ENCODE data around the gene KRT3.

The KRT3 gene

DNA sequence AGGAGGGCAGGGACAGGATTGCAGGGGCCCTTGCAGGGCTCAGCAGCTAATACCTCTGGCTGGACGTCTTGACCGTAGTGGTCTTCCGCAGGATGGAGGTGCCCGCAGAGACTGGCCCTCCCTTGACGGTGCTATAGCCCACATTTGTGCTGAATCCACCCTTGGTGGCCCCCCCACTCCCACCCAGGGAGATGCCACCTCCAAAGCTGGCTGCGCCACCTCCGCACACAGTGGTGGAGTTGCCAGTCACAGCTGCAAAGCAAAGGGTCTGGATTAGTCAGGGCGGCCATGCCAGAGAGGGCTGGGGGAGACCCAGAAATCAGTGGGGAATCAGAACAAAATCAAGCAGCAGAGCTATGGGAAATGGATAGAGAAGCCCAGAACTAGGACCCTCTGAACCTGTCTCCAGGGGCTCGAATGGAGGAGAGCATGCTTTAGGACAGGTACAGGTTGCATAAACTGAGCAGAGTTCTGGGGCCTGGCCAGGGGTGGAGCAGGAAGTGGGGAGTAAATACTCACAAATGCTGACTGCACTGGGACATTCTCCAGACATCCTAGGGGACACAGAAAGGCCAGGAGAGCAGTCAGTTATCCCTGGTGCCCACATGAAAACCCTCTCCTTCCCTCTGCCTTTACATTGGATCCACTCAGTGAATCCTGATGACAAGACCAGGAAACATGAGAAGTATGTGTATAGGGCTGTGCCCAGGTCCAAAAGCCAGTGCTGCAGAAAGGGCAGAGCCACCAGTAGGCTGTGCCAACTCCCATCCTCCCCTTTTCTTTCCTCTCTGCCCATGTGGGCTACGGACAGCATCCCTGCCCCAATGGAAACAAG is 26.1 kb upstream of the KRT3 start:
- FAIRE-seq = no peak
- TF ChIP-seq CTCF (IDR thresholded peaks at IDR 0.05; ENCODE audit: insufficient read depth, missing control alignments) = no peak
- no peak for DNase-seq (ENCODE audit: insufficient read length, low spot score)

DNA sequence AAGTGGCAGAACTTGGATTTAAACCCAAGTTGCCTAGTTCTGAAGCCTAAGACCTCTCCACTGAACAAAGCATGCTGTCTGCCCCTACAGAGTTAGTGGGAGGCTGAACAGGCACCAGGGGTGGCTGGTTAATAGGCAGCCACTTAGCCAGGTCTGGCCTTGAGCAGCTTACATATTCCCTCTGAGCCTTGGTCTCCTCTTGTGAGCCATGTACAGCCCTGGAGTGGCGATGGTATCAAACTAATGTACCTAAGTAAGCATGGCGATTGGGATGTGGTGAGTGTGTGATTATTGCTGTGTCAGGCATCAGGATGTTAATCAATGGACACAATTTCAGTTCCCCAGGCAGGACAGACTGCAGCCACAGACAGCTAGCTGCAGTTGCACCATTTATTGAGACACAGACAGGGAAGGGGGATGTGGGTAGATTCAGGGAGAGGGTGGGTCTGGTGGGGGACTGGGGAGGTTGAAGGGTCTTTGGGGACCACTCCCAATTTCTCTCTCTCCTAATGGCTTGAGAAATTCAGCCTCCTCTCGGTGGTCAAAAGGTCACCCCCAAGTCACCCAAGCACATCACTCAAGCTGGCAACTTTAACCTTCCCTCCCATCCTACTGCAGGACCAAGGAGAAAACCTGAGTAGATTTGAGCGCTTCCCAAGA is 25.3 kb upstream of the KRT3 start:
- DNase-seq (ENCODE audit: insufficient read length, low spot score) (no peak), FAIRE-seq (no peak)
- no peak for TF ChIP-seq CTCF (IDR thresholded peaks at IDR 0.05; ENCODE audit: insufficient read depth, missing control alignments)

DNA sequence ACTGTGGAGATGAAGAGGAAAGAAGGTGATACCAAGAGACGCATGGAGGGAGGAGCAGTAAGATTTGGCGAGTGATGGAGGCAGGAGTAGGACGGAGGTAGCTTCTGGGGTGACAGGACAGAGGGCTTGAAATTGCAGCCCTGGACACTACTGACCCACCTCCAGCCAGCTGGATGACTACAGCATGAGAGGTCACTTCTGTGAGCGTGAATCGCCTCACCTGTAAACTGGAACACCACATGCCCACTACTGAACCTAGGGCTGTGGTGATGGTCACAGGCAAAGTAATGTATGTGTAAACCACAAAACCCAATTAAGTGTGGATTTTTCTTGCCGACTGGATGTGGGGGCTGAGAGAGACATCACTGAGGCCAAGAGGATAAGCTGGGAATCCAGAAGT is 24.6 kb upstream of the KRT3 start:
- TF ChIP-seq CTCF (IDR thresholded peaks at IDR 0.05; ENCODE audit: insufficient read depth, missing control alignments) = no peak
- no peak for FAIRE-seq
- DNase-seq (ENCODE audit: insufficient read length, low spot score) = no peak

DNA sequence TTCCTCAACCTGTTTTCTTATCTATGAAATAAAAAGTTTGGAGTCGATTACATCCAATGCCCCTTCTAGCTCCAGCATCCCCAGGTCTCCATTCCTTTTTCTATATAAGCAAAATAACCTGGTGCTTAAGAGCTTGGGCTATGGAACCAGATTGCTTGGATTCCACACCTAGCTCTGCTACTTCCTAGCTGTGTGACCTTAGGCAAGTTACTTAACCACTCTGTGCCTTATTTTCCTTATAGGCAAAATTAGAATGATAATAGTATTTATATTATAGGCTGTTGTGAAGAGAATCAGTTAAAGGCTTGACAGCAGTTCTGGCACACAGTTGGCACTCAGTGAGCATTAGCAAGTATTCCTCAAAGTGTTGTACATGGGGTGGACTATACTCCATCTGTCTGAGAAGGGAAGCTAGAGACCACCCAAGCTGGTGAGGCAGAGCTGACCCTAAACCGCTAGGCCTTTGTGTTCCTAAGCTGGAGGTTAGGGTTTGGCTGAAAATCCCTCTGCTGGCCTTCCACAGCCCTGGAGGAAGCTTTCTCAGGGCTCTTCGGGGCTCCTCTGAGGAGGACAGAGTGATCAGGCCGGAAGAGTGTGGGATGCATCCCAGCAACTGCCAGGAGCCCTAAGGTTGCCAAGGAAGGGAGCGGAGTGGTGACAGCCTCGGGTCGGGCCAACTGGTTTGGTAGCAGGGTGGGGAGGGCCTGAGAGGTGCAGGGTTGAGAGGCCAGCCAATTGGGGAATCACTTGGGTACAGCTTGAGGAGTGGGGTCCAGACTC is 24.0 kb upstream of the KRT3 start:
- FAIRE-seq (no peak), DNase-seq (ENCODE audit: insufficient read length, low spot score) (no peak)
- no peak for TF ChIP-seq CTCF (IDR thresholded peaks at IDR 0.05; ENCODE audit: insufficient read depth, missing control alignments)

DNA sequence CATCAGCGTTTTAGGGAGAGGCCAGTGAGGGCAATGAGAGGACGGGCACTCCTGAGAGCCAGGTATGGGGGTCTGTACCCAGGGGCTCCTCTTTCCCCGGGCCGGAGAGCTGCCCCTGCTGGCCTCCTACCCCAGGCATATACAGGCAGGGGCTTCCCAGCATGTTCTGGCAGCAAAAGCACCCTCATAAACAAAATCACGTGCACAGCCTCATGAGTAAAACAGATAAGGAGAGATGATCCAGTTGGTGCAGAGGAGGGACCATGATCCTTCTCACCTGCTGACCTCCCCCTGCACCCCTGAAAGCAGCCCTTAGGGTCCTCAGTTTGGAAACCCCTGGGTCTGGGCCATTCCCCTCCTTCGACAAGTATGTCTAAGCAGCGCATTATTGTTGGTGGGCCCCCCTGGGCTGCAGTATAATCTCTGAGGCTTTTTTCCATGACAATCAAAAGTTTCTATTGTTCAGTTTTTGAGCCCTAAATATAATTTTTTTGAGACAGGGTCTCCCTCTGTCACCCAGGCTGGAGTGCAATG is 23.0 kb upstream of the KRT3 start:
- no peak for TF ChIP-seq CTCF (IDR thresholded peaks at IDR 0.05; ENCODE audit: insufficient read depth, missing control alignments)
- no peak for DNase-seq (ENCODE audit: insufficient read length, low spot score)
- no peak for FAIRE-seq

GRCh38 chr12:52818388-52818787 is 22.5 kb upstream of the KRT3 start:
- TF ChIP-seq CTCF (IDR thresholded peaks at IDR 0.05; ENCODE audit: insufficient read depth, missing control alignments) = no peak
- DNase-seq (ENCODE audit: insufficient read length, low spot score) (no peak), FAIRE-seq (no peak)
